Left forelimb (tissue), 1 donor: ENCODE data around the gene PCDHA7.
"Not testable (repeated sequence)": the region's sequence is repeated elsewhere in the genome, so short reads cannot be mapped to it uniquely, and the experiment has no call there.

Experiments used
- DNase-seq: peaks from one replicate; pipeline ENCODE4 v3.0.0-alpha.2; 2018; ENCODE audit warnings: low spot score

PCDHA7 gene

GRCh38 chr5:140822281-140822629, 11.8 kb upstream of the PCDHA7 start:
- DNase-seq, result no peak

GRCh38 chr5:140822969-140823368, 11.1 kb upstream of the PCDHA7 start:
- DNase-seq, result not testable (repeated sequence)

- no peak for DNase-seq
These were observed 10.6 kb upstream of the PCDHA7 start for GRCh38 chr5:140823475-140823874.

GRCh38 chr5:140827704-140828361, 6.2 kb upstream of the PCDHA7 start, which contains the start of gene PCDHA6:
Gene PCDHA6, plus strand, starts transcription at chr5:140827960. Its CDS starts 132 bp downstream, at chr5:140828092.
- DNase-seq, result no peak

- no peak for DNase-seq
These were observed 5.7 kb upstream of the PCDHA7 start for GRCh38 chr5:140828362-140828737.

- DNase-seq, result not testable (repeated sequence)
These were observed 4.3 kb upstream of the PCDHA7 start for GRCh38 chr5:140829511-140830501.

GRCh38 chr5:140834439-140835008, 455 bp downstream of the PCDHA7 start:
- DNase-seq, result not testable (repeated sequence)

GRCh38 chr5:140835622-140836510, 1.8 kb downstream of the PCDHA7 start:
- no peak for DNase-seq

- no peak for DNase-seq
These were observed 7.2 kb downstream of the PCDHA7 start, which contains the start of gene PCDHA8 for GRCh38 chr5:140840978-140841962. Gene PCDHA8, plus strand, starts transcription at chr5:140841187. Its CDS starts 135 bp downstream, at chr5:140841322.

- no peak for DNase-seq
These were observed 9.0 kb downstream of the PCDHA7 start for GRCh38 chr5:140842798-140843733.

- DNase-seq, result not testable (repeated sequence)
These were observed 14.4 kb downstream of the PCDHA7 start, which contains the start of gene PCDHA9 for GRCh38 chr5:140848139-140849102. Gene PCDHA9, plus strand, starts transcription at chr5:140848382. Its CDS starts 114 bp downstream, at chr5:140848496.

GRCh38 chr5:140849831-140850634, 16.0 kb downstream of the PCDHA7 start:
- not testable (repeated sequence) for DNase-seq

- DNase-seq, result no peak
These were observed 22.0 kb downstream of the PCDHA7 start, which contains the start of gene PCDHA10 for GRCh38 chr5:140855772-140856674. Gene PCDHA10, plus strand, starts transcription at chr5:140855897. Its CDS starts 152 bp downstream, at chr5:140856049.

GRCh38 chr5:140857177-140857986, 23.3 kb downstream of the PCDHA7 start:
- DNase-seq, result no peak

- no peak for DNase-seq
These were observed 23.8 kb downstream of the PCDHA7 start for GRCh38 chr5:140857987-140858240.
